Measurements from ENCODE around the gene UTP11.

UTP11 gene

DNA sequence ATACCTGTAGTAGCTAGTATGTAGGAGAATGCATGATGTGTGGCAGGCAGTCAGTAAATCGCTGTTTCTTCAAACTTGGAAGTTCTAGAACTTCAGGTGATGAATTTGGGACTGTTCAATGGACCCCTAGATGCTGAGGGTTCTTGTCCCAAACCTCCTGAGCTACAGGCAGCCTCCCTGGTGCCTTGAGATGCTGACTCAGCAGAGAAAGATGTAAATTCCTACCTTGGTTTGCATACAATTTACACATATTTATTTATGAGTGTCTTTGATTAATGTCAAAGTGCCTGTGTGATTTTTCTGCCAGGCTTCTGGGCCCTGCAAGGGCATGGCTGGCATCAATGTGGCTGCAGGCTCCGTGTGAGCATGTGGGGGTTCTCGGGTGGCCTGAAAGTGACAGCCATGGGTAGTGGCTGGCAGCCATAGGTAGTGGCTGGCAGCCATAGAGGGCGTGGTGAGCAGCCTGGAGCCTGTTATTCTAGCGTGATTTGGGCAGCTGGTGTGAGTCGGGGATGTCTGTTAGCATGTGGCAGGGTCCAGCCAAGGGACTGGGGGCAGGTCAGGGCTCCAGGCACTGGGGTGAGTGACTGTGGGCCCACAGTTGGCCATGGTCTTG lies 47.2 kb downstream of the UTP11 start:
- H3K4me3 ChIP-seq (ENCODE audit: low read depth, low read length), result no peak overlapping the region
- no peak for TF ChIP-seq CTCF (IDR thresholded peaks at IDR 0.05; ENCODE audit: insufficient read depth, low read depth, low read length, missing control alignments)
- no peak for DNase-seq (ENCODE audit: low read depth)

DNA sequence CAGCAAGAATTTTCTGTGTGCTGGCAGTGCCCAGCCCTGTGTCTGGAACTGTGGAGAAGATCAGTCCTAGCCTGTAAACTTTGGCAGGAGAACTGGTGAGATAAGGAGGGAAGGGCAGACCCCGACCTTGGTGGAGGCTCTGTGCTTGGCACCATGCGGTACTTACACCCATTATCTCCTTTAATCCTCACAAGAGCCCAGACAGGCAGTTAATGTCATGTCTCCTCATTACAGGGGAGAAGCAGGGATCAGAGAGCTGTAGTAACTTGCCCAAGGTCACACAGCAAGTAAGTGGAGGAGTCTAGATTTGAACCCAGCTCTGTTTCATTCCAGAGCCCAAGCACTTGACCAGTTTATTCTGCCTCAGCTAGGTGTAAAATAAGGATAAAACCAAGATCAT lies 48.0 kb downstream of the UTP11 start:
- H3K4me3 ChIP-seq (ENCODE audit: low read depth, low read length), result no peak overlapping the region
- TF ChIP-seq CTCF (IDR thresholded peaks at IDR 0.05; ENCODE audit: insufficient read depth, low read depth, low read length, missing control alignments), result no peak
- DNase-seq (ENCODE audit: low read depth), result no peak

- DNase-seq (ENCODE audit: low read depth), result no peak
- TF ChIP-seq CTCF (IDR thresholded peaks at IDR 0.05; ENCODE audit: insufficient read depth, low read depth, low read length, missing control alignments), result no peak
- no peak overlapping the region for H3K4me3 ChIP-seq (ENCODE audit: low read depth, low read length)
These were observed 48.8 kb downstream of the UTP11 start for GRCh38 chr1:38061290-38061689.

DNA sequence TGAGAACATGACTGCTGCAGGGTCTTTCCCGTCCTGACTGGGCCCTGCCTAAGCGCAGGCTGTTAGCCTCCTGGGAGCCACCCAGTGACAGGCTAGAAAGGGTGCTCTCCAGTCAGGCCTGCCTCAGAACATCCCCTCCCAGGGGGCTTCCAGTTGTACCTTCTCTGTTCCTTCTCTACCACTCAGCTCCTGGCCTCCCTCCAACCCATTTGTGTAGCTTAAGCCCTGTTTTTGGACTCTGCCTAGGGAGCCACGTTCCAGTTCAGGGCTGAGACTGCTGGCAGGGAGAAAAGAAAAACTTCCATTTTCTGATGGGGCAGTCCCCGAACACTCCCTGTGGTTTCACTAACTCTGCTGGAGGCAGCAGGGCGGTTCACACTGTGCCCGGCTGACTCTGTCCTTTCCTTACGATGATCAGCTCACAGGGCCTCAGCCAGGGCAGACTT lies 49.4 kb downstream of the UTP11 start:
- peak; percentile 71 for DNase-seq (ENCODE audit: low read depth)
- no peak overlapping the region for H3K4me3 ChIP-seq (ENCODE audit: low read depth, low read length)
- TF ChIP-seq CTCF (IDR thresholded peaks at IDR 0.05; ENCODE audit: insufficient read depth, low read depth, low read length, missing control alignments), result no peak

DNA sequence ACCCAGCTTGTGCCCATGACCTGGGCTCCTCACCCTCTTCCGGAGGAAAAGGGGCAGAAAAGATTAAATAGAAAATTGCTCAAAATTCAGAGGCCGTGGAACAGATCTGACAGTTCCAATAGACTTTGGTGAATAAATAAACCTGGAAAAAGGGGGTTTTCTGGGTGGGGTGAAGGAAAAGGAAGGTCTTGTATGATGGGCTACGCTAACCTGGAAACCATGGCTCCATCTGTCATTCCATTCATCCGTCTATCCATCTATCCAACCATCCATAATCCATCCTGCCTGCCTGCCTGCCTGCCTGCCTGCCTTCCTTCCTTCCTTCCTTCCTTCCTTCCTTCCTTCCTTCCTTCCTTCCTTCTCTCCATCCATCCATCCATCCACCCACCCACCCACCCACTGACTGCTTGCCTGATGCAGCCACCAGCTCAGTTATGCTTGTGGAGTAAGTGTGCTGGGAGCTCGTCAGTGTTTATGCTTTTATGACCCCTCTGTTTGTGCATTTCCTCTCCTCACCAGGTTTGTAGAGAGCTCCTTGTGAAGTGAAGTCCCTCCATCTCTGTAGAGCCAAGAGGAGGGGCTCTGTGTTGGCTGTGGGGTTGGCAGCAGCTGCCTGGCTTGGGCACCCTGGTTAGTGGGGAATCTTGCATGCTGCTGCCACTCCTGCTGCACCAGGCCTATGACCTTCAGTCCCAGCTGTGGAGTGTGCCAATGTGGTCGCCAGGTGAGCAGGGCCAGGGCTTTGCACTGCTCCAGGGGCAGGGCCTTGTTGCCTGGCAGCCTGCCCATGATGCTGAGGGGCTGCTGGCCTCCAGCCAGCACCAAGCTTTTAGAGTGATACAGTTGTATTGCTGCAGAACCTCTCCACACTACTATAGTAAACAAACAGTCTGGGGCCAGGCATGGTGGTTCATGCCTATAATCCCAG lies 50.1 kb downstream of the UTP11 start:
- no peak for DNase-seq (ENCODE audit: low read depth)
- no peak for TF ChIP-seq CTCF (IDR thresholded peaks at IDR 0.05; ENCODE audit: insufficient read depth, low read depth, low read length, missing control alignments)

DNA sequence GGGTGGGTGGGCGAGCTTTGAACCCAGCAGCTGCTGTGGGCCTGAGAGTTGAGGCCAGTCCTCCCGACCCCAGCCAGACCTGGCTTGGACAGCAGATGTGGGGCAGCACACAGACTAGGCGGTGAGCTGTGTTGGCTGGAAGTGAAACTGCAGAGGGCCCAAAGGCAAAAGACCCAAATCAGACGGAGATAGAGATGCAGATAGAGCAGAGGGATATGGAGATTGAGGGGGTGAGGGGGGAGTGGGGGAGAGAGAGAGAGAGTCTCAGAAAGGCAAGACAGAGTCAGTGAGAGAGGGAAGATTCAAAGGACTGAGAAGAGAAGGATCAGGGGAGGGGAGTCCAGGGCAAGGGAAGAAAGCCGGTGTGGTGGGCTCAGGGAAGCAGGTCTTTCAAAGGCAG lies 51.1 kb downstream of the UTP11 start:
- no peak overlapping the region for H3K4me3 ChIP-seq (ENCODE audit: low read depth, low read length)
- no peak for DNase-seq (ENCODE audit: low read depth)
- no peak for TF ChIP-seq CTCF (IDR thresholded peaks at IDR 0.05; ENCODE audit: insufficient read depth, low read depth, low read length, missing control alignments)

More for the DNA sequence above, 50.1 kb downstream of the UTP11 start:
- H3K4me3 ChIP-seq (ENCODE audit: low read depth, low read length), result no peak overlapping the region

Data from GM12865 (cell line).